CD4-positive, CD25-positive, alpha-beta regulatory T cell (primary cell): ENCODE data around the gene MARCO. TPM values are rescaled to one million over a fixed set of nuclear protein-coding genes. Genes with fewer than 3 reads are reported as not detected.

Experiments used
- ATAC-seq, 2 donors: fragments of 150-1000 bp; cut with Tn5 transposase; one replicate each; pipeline ENCODE4 v1.10.0; 2021; ENCODE audit warnings: low read depth in 2 of 2, moderate number of reproducible peaks in 2 of 2, moderate library complexity in 1 of 2
- DNase-seq, 3 donors: peaks; one replicate each; pipeline versions ENCODE4 v3.0.0 to v3.0.0-alpha.2; 2012 to 2022; ENCODE audit warnings: mixed read lengths in 1 of 3
- H3K27ac ChIP-seq: one replicate; pipeline ENCODE4 v1.7.0; 2013; ENCODE audit warnings: mild to moderate bottlenecking, low read length; ENCODE audit not compliant: insufficient read depth, poor library complexity, severe bottlenecking
- H3K27me3 ChIP-seq: one replicate; pipeline ENCODE4 v1.7.0; 2013; ENCODE audit warnings: low read length; ENCODE audit not compliant: control insufficient read depth, insufficient read depth
- H3K36me3 ChIP-seq: one replicate; pipeline ENCODE4 v1.7.0; 2013; ENCODE audit warnings: mild to moderate bottlenecking, low read length, moderate library complexity; ENCODE audit not compliant: control insufficient read depth, insufficient read depth
- H3K4me1 ChIP-seq: 2 replicates; pipeline ENCODE4 v1.7.0; 2013; ENCODE audit warnings: mild to moderate bottlenecking, low read length; ENCODE audit not compliant: insufficient read depth, control insufficient read depth, poor library complexity, severe bottlenecking
- H3K4me3 ChIP-seq: one replicate; pipeline ENCODE4 v1.7.0; 2013; ENCODE audit warnings: low read depth, mild to moderate bottlenecking, low read length, moderate library complexity
- H3K9me3 ChIP-seq, 2 experiments: 1 replicate in 1 of 2; 2 replicates in 1 of 2; pipeline ENCODE4 v1.7.0; 2013; ENCODE audit warnings: low read length in 2 of 2, mild to moderate bottlenecking in 1 of 2, moderate library complexity in 1 of 2; ENCODE audit not compliant: control insufficient read depth in 2 of 2
- H3K27ac Mint-ChIP-seq, 3 donors: one replicate each; pipeline ENCODE4 v1.8.0; 2020 to 2022; ENCODE audit warnings: mild to moderate bottlenecking in 3 of 3, mixed read lengths in 3 of 3, moderate library complexity in 2 of 3
- H3K27me3 Mint-ChIP-seq: one replicate; pipeline ENCODE4 v1.8.0; 2022; ENCODE audit warnings: mild to moderate bottlenecking, mixed read lengths
- H3K36me3 Mint-ChIP-seq: one replicate; pipeline ENCODE4 v1.8.0; 2020; ENCODE audit warnings: mixed read lengths
- H3K4me1 Mint-ChIP-seq, 4 donors: one replicate each; pipeline ENCODE4 v1.8.0; 2020 to 2022; ENCODE audit warnings: mixed read lengths in 4 of 4, mild to moderate bottlenecking in 1 of 4
- H3K4me3 Mint-ChIP-seq, 4 donors: one replicate each; pipeline ENCODE4 v1.8.0; 2020 to 2022; ENCODE audit warnings: mild to moderate bottlenecking in 4 of 4, mixed read lengths in 4 of 4, moderate library complexity in 3 of 4
- H3K9me3 Mint-ChIP-seq, 7 donors: one replicate each; pipeline ENCODE4 v1.8.0; 2020 to 2022; ENCODE audit warnings: mixed read lengths in 7 of 7, mild to moderate bottlenecking in 3 of 7, moderate library complexity in 2 of 7
- polyA plus RNA-seq, 4 donors: library from polyadenylated mRNA; unstranded; fragments of 300-500 nt; fragmentation: Illumina TruSeq; gene quantifications; one replicate each; pipeline ENCODE4 v1.2.3, GENCODE V29; 2021
- total RNA-seq: library from RNA; stranded (reverse); gene quantifications from one replicate; pipeline ENCODE4 v1.2.3, GENCODE V29; 2022

MARCO gene
- total and polyA plus RNA-seq, 5 donors from 2014 or later = not detected

DNA sequence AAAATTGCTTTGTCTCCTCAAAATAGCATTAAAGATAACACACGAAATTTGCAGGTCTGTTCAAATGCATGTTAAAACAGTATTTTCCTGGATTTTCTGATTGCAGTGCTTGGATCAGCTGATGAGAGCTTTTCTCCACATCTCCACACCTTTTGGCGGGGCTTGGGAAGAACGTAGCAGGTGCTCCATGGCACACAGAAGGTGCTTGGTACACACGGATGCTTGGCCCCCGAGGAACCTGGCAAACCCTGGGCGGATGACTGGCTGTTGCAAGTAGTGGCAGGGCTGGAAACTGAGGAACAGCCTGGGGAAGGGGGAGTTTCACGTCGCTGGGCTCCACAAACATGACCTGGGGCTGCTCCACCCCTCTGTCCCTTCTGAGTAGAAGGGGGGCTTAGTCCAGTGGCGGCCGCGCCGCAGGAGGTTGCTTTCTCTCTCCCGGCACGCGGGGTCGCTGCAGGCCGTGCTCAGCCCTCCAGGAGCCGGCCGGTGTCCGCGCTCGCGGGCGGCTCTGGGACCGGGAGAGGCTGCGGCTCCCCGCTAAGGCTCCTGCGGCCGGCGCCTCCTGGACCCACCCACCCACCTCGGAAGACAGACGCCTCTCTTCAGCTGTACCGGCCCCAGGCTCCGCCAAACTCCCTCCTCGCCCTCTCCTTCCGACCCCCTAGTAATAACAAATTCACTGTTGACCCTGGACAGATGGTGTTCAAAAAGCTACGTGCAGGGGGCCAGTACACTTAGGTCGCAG lies 69.3 kb downstream of the MARCO start:
- Mint-ChIP-seq H3K4me3 (no peak overlapping the region), H3K36me3 (no peaks in the 10 kb centered on the region), H3K9me3 (peaks cover 0 to 3% (median 0%) of the 10 kb centered on the region in 7 donors), H3K27me3 (peaks cover 7% of the 10 kb centered on the region), H3K27ac (no peak overlapping the region), H3K4me1 (no peaks in the 10 kb centered on the region)
- Histone ChIP-seq H3K27me3 (no peaks in the 10 kb centered on the region), H3K4me1 (no peaks in the 10 kb centered on the region), H3K27ac (no peak overlapping the region), H3K36me3 (no peaks in the 10 kb centered on the region), H3K9me3 (no peaks in the 10 kb centered on the region), H3K4me3 (no peak overlapping the region)
- ATAC-seq (no peak), DNase-seq (no peak)

DNA sequence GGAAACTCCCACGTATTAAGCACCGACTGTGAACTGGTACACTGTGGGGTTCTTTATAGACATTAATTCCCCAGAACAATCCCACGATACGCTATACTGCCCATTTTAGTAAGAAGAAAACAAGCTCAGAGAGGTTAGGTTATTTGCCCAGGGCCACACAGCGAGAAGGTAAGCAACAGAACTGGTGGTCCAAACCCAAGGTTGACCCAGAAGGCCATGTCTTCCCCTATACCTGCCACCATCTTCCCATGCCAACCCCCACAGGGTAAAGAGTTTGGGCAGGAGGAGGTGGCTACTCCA lies 69.9 kb downstream of the MARCO start:
- peaks cover 7% of the 10 kb centered on the region for H3K27me3 Mint-ChIP-seq
- no peaks in the 10 kb centered on the region for H3K4me1 ChIP-seq

DNA sequence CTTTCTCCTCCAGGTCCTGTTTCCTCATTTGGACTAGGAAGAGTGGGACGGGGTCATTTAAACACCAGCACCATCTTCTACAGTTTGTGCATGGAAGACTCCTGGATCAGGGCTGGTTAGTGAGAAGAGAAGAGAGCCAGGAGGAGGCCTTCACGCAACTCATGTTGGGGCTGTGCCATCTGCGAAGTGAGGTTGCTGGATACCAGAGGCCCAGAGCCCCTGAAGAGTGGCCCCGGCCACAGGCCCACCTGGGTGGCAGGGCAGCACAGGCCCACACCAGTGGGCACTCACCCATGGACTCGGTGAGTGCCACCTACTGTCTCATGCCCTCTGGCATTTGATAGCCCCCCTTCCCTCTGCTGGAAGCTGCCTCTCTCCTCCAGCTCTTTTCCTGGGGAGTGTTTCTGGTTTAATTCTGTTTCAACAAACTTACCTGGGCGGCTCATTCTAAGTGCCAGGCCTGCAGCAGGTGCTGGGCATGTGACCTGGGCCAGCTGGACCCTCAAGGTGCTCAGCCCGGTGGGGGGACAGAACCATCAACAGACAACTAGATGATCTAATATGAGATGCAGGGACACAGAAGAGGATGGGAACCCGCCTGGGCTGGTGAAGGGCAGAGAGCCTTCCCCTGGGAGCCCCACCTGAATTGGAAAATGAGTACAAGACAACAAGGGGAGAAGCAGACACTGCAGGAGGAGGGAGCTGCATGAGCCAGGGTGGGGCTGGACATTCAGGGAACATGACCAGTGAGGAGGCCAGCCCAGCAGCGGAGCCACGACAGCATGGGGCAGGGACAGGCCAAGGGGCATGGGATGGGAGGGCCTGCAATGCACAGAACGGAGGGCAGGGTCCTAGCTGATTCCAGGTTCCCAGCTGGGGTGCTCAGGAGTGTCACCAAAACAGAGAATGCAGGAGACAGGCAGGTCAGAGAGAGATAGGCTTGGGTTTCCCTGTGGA lies 70.6 kb downstream of the MARCO start:
- Histone ChIP-seq H3K36me3 (no peaks in the 10 kb centered on the region), H3K4me1 (no peaks in the 10 kb centered on the region), H3K9me3 (no peaks in the 10 kb centered on the region), H3K4me3 (no peak overlapping the region), H3K27me3 (no peaks in the 10 kb centered on the region), H3K27ac (no peak overlapping the region)
- Mint-ChIP-seq H3K27me3 (peaks cover 7% of the 10 kb centered on the region), H3K9me3 (peaks cover 0 to 3% (median 0%) of the 10 kb centered on the region in 7 donors), H3K4me3 (no peak overlapping the region), H3K4me1 (no peaks in the 10 kb centered on the region), H3K27ac (peak overlapping the region in 1 of 3 donors; percentile 86), H3K36me3 (no peaks in the 10 kb centered on the region)
- ATAC-seq = no peak
- no peak for DNase-seq

More for the DNA sequence above, 69.9 kb downstream of the MARCO start:
- Histone ChIP-seq H3K27ac (no peak overlapping the region), H3K4me3 (no peak overlapping the region), H3K36me3 (no peaks in the 10 kb centered on the region), H3K27me3 (no peaks in the 10 kb centered on the region), H3K9me3 (no peaks in the 10 kb centered on the region)
- Mint-ChIP-seq H3K9me3 (peaks cover 0 to 3% (median 0%) of the 10 kb centered on the region in 7 donors), H3K27ac (no peak overlapping the region), H3K36me3 (no peaks in the 10 kb centered on the region), H3K4me3 (no peak overlapping the region), H3K4me1 (no peaks in the 10 kb centered on the region)
- no peak for ATAC-seq
- no peak for DNase-seq

DNA sequence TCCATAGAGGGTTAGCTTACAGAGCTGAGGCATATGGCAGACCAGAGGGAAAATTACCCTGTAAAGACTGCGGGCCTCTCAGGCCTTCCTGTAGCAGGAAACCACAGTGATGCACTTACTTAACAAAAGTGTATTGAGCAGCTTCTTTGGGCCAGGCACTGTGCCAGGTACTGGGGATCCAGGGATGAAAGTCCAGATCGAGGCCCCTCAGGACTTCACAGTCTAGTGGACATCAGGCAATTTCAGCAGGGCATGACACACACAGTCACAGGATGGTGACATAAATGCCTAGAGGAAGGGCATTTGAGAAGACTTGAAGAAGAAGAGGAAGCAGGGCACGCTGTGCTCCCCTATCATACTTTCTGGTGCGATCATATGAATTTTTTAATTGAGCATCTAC lies 71.7 kb downstream of the MARCO start:
- Histone ChIP-seq H3K4me1 (no peaks in the 10 kb centered on the region), H3K9me3 (no peaks in the 10 kb centered on the region), H3K27ac (no peak overlapping the region), H3K36me3 (no peaks in the 10 kb centered on the region), H3K4me3 (no peak overlapping the region), H3K27me3 (no peaks in the 10 kb centered on the region)
- H3K27me3 Mint-ChIP-seq = peaks cover 7% of the 10 kb centered on the region
- DNase-seq (no peak), ATAC-seq (no peak)
- no peaks in the 10 kb centered on the region for H3K4me1 Mint-ChIP-seq
- no peak overlapping the region for H3K27ac Mint-ChIP-seq
- no peak overlapping the region for H3K4me3 Mint-ChIP-seq
- no peaks in the 10 kb centered on the region for H3K36me3 Mint-ChIP-seq
- peaks cover 0 to 2% (median 0%) of the 10 kb centered on the region in 7 donors for H3K9me3 Mint-ChIP-seq

DNA sequence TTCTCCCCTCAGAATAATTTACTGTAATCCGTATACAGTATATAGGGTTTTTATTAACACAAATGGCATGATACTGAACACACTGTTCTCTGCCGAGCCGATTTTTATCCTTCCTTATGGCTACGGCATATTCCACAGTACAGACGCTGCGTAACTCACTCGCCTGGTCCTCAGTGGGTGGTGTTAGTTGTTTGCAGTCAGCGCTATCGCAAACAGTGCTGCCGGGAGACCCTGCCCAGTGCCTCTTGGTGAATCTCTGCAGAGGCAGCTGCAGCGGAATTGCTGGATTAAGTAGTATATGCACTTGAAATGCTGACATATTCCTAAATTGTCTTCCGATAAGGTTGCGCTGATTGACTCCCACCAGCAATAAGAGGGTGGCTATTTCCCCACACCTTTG lies 73.9 kb downstream of the MARCO start:
- H3K27me3 ChIP-seq = no peaks in the 10 kb centered on the region
- H3K4me3 ChIP-seq = no peak overlapping the region
- H3K27ac ChIP-seq = no peak overlapping the region
- H3K27ac Mint-ChIP-seq = no peak overlapping the region
- no peaks in the 10 kb centered on the region for H3K4me1 Mint-ChIP-seq
- peaks cover 0 to 2% (median 0%) of the 10 kb centered on the region in 7 donors for H3K9me3 Mint-ChIP-seq
- H3K4me1 ChIP-seq = no peaks in the 10 kb centered on the region
- H3K4me3 Mint-ChIP-seq = no peak overlapping the region
- DNase-seq = no peak
- H3K36me3 ChIP-seq = no peaks in the 10 kb centered on the region
- no peaks in the 10 kb centered on the region for H3K9me3 ChIP-seq
- peaks cover 5% of the 10 kb centered on the region for H3K27me3 Mint-ChIP-seq
- no peaks in the 10 kb centered on the region for H3K36me3 Mint-ChIP-seq
- ATAC-seq = no peak

DNA sequence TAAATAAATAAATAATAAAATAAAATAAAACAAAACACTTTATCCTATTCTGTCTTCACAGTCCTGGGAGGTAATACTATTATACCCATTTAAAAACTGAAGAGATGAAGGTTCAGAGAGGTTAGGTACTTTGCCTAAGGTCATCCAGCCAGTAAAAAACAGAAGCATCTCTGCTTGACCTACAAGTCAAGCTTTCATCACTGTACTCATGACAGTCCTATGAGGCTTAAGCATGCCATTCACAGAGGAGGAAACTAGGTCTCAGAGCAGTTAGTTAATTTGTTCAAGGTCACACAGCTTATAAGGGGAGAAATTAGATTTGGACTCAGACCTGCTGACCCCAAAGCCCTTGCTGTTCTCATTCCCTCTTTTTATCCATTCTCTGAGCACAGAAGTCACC lies 77.5 kb downstream of the MARCO start:
- Mint-ChIP-seq H3K4me3 (no peak overlapping the region), H3K27me3 (no peaks in the 10 kb centered on the region), H3K27ac (no peak overlapping the region), H3K4me1 (no peaks in the 10 kb centered on the region), H3K9me3 (peaks cover 0 to 3% (median 0%) of the 10 kb centered on the region in 7 donors), H3K36me3 (no peaks in the 10 kb centered on the region)
- Histone ChIP-seq H3K27ac (no peak overlapping the region), H3K4me1 (no peaks in the 10 kb centered on the region), H3K4me3 (no peak overlapping the region), H3K9me3 (no peaks in the 10 kb centered on the region), H3K36me3 (no peaks in the 10 kb centered on the region), H3K27me3 (no peaks in the 10 kb centered on the region)
- ATAC-seq = no peak
- DNase-seq = no peak

DNA sequence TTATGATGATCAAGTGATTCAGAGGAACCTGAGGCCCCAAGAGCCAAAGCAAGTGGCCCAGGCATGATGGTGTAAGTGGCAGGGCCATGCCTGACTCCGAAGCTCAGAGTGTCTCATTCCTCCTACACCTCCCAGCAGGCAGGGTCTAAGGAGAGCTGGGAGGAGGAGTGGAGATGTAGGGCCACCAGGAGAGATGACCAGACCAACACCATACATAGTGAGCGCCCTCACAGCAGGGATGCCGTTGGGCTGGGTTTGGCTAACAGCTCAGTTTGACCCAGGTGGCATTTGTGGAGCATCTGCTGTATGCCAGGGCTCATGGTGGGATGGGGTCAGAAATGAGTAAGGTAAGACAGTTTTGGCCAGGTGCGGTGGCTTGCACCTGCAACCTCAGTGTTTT lies 80.7 kb downstream of the MARCO start:
- ATAC-seq (no peak), DNase-seq (no peak)
- Mint-ChIP-seq H3K27ac (peak overlapping the region in 1 of 3 donors; percentile 68), H3K9me3 (peaks cover 0 to 3% (median 0%) of the 10 kb centered on the region in 7 donors), H3K27me3 (no peaks in the 10 kb centered on the region), H3K36me3 (no peaks in the 10 kb centered on the region), H3K4me1 (no peaks in the 10 kb centered on the region), H3K4me3 (no peak overlapping the region)
- H3K9me3 ChIP-seq = no peaks in the 10 kb centered on the region
- no peak overlapping the region for H3K4me3 ChIP-seq
- no peaks in the 10 kb centered on the region for H3K36me3 ChIP-seq
- H3K27ac ChIP-seq = no peak overlapping the region
- no peaks in the 10 kb centered on the region for H3K27me3 ChIP-seq
- no peaks in the 10 kb centered on the region for H3K4me1 ChIP-seq
